Fibroblast of peridontal ligament (primary cell): ENCODE results near the gene ZBTB20.
"Not testable (repeated sequence)": the region's sequence is repeated elsewhere in the genome, so short reads cannot be mapped to it uniquely, and the experiment has no call there.

Source experiments
- DNase-seq: peaks from one replicate; pipeline ENCODE4 v3.0.0-alpha.2; 2010; ENCODE audit errors: extremely low read depth

The ZBTB20 gene

DNA sequence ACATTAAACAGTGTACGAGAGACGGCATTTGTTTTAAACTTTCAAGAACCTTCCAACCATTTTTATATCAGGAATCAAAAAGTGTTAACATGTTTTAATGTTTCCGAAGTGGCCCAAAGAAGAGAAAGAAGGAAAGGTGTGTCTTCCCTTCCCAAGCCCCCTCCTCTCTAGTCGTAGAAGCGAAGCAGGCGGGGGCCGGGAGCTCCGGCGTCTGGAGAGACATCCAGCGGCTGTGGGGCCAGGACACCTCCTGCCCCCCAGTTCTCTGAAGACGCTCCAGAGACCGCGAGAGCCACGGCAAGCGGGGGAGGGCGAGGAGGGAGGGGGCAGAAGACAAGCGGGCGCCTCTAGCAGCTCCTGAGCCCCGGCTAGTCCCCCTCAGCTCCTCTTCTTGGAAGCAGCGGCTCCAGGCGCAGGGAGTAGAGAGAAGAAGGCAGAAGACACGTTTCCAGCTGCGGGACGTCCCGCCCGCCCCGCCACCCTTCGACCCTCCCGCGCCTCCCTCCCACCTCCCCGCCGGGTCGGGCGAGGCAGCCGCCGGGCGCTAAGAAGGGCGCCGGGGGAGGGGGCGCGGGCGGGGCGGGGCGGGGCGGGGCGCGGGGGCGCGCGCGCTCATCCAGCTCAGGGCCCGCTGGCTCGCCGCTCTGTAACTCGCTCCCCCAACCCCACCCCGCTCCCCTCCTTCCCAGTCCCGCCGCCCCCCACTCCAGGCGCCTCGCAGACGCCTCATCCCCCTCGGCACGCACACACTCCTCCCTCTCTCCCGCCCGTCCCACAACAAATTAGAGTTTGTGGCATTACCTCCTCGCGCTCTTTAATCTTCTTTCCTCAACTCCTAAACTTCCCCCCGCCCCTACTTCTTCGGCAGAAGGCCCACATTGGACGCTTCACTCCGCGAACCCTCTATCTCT lies at the start of gene ZBTB20:
Gene ZBTB20, minus strand, starts transcription at position 871 of the 911 bp plus-strand sequence.
- peak; percentile 68 for DNase-seq

DNA sequence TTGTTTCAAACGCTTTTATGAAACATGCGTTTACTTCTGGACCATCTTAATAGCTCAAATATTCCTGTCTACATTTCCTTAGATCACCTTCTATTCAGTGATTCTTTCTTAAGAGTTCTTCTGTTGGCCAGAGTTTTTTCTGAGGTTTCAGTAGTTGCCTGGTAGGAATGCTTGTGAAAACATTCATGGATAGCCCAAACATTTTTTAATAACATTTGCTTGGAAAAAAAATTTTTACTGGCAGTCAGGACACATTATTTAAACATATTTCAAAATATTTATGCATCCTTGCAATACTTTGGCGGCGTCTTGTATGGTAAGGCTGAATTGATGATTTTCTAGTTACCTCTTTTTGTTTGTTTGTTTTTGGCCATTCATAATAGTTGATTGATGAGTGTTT lies 47.4 kb upstream of the ZBTB20 start:
- DNase-seq, result peak; percentile 54

DNA sequence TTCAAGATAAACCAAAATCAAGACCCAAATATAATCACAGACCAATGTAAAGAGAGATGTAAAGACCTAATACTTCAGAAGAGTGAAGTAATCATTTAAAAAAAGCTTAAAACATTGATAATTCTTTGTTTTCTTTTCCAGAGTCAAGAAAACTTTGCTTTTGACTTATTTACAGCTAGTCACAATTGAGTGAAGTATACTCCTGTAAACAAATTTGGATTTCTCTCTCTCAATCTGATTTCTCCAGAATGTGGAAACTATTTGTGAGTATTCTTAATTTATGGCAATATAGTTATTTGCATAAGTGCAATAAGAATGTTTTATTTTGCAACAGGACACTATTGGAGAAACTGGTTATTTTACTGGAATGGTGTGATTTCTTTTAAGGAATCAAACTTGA lies 43.7 kb upstream of the ZBTB20 start:
- no peak for DNase-seq

DNA sequence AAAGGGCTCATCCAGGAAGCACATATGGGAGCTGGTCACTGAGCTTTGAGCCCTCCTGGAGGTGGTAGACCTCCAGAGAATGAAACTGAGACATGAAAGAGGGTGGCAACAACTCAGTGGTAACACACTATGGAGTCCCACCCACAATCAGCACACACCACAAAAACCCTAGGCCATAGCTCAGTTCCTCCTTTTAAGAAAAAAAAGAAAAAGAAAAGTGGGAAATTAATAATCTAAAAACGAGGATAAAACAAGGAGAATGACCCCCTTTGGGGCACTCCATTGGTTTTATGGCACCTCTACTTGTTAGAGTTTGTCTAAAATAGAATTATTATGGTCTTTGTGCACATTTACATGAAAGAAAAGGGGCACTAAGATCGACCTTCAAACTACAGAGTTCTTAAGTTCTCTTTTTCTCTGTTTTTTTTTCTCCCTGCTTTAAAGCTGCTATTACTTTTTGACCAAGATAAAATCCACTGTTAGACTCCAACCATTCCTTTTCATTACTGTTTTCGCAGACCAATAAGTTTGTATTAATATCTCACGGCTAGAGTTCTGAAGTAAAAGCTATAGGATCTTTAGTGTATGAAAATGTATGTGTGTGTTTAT lies 40.2 kb upstream of the ZBTB20 start:
- DNase-seq, result no peak

DNA sequence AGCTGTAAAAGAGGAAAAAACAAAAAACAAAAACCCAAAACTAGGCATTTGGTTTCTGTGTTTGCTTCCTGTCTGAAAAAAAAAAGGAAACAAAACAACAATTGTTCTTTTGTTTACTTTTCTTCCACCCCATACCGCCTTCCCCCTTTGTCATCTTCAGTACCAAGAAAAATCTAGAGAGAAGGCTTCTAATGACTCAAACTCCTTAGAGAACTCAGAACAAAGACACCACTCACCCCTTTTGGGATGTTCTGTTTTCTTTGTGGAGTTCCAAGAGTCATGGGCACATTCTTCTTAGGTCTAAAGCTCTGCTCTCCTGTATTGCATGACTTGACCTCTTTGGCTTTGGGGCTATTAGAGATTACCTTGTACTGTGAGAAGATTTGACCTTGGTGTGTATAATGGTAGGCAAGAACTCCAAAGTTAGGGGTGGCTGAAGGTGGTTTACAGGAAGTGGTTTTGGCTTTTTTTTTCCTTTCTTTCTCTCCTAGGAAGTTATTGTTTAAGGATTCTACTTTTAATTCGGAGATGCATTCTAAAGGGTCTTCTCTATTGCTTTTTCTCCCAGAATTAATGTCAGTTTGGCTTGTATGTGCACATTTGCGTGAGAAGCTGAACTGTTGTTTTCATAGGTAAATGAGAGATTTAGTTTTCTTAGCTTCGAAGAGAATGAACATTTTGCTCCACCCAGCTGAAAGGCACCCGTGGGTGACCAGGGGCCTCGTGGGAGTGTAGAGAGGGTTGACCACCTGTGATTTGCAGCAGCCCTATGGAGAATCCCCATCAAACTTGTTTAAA lies 39.5 kb upstream of the ZBTB20 start:
- no peak for DNase-seq

DNA sequence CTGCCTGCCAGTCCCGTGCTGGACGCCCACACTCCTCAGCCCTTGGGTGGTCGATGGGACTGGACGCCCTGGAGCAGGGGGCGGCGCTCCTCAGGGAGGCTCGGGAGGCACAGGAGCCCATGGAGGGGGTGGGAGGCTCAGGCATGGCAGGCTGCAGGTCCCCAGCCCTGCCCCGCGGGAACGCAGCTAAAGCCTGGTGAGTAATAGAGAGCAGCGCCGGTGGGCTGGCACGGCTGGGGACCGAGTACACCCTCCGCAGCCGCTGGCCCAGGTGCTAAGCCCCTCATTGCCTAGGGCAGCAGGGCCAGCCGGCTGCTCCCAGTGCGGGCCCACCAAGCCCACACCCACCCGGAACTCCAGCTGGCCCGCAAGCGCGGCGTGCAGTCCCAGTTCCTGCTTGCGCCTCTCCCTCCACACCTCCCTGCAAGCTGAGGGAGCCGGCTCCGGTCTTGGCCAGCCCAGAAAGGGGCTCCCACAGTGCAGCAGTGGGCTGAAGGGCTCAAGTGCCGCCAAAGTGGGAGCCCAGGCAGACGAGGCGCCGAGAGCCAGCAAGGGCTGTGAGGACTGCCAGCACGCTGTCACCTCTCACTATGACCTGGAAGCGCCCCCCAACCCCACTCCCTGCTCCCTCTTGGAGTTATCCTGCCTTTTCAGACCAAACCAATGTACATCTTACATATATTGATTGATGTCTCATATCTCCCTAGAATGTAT lies 37.9 kb upstream of the ZBTB20 start:
- not testable (repeated sequence) for DNase-seq

DNA sequence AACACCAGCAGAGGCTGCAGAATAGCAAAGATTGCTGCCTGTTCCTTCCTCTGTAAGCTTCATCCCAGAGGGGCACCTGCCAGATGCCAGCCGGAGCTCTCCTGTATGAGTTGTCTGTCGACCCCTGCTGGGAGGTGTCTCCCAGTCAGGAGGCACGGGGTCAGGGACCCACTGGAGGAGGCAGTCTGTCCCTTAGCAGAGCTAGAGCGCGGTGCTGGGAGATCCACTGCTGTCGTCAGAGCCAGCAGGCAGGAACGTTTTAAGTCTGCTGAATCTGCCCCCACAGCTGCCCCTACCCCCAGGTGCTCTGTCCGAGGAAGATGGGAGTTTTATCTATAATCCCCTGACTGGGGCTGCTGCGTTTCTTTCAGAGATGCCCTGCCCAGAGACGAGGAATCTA lies 31.8 kb upstream of the ZBTB20 start:
- not testable (repeated sequence) for DNase-seq

DNA sequence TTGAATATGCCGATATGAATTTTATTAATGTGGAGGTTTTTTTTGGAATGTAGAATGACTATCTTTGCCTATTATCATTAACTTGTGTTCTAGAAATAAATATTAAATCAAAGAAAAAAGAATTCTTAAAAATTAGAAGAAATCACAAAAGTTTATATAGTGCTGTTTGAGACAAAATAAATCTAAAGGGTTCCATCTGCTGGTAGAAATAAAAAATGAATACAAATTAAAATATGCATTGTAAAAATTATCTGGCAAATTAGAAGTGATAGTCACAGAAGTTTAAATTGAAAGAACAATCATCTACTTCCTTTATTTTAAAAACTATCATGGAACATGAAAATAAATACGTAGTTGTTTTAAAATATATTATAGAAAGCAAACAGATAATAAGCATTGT lies 22.7 kb upstream of the ZBTB20 start:
- peak; percentile 37 for DNase-seq

DNA sequence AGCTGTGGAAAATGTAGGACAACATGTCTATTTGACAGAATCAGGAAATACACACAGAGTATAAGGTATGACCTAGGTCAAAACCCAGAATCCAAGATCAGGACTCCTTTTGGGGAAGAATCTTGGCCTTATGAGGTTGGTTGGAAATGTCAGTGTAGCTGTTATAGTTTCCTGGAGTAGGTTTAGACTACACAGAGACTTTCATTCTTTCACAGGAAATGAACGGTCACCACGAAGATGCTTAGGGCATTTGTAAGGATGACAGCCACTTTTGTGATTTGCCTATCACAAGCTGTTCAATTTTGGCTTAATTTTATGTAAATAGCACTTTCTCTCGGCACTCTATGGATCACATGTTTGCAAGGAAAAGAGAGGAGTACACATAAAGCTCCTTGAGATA lies 18.6 kb upstream of the ZBTB20 start:
- DNase-seq, result no peak

DNA sequence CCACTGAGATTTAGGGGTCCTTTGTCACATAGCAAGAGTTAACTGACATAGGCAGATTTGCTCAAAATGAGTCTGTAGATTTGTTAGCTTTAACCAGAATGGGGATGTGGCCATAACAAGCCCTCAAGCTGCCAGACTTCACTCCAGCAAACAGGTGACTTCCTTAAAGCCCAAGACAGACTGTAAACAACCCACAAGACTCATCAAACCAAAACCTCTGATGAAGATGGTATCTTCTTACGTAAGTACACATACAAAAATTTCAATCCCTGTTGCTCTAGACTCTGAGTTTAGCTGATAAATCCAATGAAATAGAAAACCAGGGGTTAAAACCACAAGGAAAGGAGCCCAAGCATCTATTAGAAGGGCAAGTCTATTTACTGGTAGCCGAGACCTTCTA lies 18.2 kb upstream of the ZBTB20 start:
- no peak for DNase-seq

DNA sequence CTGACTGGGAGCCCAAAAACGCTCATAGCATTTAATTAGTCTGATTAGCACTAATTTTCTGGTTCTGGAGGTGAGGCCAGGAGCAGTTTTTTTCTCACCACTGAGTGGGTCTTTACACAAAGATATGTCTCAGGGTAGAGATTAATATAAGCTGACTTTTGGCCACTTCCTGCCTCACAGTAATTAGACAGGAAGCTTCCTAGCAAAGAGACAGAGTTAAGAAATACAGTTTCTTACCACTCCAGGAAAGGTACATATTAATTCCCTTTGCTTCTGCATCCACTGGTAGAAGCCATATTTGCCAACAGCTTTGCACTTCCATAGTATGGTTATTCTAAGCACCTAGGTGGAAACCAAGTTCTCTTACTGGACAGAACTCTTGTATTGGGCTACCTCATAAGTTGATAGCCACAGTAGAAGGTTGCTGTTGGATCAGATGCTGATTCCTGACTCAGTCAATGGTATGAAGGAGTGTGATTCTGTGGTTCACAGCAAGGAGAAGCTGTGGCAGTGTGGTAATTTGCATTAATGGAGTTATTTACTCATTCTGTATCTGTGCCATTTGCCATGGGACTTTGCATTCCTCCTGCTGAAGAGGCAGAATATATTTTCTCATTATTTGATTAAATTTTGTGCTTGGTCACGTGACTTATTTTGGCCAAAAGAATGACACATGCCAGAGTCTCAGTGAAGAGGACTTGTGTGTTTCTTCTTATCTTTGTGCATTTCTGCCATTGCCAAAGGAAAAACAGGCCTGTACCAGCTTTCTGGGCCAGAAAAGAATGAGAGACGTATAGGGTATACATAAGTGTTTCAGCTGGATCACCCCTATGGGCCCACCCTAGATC lies 17.5 kb upstream of the ZBTB20 start:
- DNase-seq, result no peak

DNA sequence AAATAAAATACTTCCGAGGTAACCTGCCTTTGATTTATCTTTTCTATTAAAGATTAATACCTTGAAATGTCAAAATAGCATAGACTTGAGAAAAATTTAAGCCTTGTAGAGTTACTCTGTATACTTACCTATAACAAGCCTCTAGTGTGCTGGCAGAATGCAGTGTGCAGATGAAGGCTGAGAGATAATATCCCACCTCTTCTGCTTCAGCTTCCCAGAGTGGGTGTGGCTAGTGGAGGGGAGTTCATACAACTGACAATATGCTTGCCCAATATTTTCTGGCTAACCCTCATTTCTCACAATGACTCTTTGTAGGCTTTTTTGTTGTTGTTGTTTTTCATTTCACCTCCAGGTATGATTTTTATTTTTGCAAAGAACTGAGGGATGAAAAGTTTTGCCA lies 15.7 kb upstream of the ZBTB20 start:
- DNase-seq, result no peak

DNA sequence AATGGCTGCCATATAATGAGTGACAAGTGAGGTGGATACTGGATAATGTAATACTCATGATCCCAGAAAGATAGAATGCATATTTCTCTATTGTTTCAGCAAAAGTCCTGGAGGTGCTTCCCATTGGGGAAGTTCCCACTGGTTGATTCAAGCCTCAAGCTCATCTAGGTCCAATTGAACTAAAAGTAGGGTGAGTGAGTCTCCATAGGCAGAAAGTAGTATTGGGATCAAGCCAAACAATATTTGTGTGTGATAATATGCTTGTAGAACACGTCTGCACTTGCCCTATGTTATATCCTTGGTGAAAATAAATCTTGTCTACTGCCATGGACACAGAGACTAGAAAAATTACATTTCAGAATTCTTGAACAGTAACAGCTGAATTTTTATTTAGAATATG lies 14.8 kb upstream of the ZBTB20 start:
- no peak for DNase-seq

DNA sequence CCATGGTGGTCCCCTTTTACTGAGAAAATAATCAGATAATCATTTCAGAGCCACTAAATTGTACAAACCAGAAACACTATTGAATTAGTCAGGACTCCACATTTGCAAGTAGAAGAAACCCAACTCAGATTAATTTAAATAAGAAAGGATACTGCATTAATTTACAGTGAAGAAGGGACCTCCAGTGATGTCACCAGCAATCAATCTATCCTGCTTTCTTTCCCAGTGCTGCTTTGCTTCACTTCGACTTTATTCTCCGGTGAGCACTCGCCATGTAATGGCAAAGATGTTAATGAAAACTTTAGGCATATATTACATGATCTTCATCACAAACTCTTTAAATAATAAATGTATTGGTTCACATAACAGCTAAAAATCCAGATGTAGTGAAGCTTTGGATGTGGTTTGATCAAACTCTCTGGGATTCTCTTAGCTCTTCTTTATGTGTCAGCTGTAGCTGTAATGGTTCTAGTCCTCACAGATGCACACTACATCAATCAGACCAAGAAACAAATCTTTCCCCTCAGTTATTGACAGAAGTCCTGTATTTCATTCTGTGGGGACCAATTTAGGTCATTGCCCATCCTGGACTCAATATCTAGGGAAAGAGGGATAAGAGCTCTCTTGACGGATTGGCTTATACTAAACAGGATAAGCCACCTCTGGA lies 14.2 kb upstream of the ZBTB20 start:
- no peak for DNase-seq

DNA sequence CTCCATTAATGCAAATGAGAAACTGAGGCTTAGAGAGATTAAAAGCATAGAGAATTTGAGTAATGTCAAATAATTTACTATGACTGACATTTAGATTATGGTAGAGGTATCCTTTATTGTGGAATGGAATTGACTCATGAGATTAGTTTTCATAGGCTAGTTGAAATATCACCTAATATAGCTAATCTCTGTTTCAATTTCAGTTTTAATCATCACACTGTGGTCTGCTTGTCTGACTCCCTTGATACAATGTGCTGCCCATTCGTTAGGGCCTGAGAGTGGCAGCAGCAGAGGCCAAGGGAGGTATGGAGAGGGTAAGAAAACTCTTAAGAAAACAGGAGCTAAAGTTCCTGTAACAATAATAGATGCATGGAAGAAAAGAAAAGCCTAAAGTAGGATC lies 13.2 kb upstream of the ZBTB20 start:
- DNase-seq, result no peak

DNA sequence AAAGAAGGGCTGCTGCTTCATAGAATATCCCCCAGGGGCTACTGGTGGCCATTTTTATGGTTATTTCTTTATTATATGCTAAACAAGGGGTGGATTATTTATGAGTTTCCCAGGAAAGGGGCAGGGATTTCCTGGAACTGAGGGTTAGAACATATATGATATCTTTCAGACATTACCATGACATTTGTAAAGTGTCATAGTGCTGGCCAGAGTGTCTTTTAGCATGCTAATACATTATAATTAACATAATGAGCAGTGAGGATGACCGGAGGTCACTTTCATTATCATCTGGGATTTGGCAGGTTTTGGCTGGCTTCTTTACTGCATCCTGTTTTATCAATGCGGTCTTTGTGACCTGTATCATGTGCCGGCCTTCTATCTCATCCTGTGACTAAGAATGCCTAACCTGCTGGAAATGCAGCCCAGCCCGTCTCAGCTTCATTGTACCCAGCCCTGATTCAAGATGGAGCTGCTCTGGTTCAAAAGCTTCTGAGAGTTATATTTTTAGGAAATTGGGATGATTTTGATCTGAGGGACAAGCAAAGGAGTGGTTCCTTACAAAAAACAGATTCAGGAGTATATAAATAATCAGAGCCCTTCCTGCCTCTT lies 9.1 kb upstream of the ZBTB20 start:
- DNase-seq, result no peak

DNA sequence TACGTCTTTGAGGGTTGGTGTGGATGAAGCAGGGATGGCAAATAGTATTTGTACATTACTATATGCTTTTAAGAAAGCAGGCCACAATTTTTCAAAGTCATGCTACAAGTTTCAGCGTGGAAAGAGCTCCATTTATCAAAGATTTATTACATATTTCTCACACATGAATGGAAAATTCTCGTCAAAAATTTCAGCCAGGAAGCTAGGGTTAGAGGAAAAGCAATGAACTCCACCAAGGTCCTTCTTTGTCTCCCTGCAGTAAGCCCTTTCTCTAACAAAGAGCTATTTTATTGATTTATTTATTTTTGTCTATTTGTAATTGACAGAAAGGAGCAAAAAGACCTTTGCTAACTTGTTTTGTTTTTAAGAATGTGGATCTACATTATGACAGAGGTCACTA lies 7.5 kb upstream of the ZBTB20 start:
- DNase-seq, result no peak

DNA sequence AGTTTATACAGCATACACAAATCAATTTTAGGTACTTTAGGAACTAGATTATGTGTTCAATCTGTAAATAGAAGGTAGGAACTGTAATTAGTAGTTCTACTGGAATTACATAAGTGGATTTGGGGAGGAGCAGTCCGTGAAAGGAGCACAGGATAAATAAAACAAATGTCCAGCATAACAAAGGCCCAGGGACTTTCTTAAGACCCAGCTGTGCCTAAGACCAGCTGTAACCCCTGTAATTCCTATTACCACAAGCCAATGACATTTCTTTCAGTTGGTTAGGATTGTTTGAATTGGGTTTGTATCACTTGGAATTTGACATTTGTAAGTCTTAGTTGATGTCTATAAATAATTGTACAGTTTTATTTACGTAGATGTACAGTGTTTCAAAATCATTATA lies 4.8 kb upstream of the ZBTB20 start:
- DNase-seq, result no peak

DNA sequence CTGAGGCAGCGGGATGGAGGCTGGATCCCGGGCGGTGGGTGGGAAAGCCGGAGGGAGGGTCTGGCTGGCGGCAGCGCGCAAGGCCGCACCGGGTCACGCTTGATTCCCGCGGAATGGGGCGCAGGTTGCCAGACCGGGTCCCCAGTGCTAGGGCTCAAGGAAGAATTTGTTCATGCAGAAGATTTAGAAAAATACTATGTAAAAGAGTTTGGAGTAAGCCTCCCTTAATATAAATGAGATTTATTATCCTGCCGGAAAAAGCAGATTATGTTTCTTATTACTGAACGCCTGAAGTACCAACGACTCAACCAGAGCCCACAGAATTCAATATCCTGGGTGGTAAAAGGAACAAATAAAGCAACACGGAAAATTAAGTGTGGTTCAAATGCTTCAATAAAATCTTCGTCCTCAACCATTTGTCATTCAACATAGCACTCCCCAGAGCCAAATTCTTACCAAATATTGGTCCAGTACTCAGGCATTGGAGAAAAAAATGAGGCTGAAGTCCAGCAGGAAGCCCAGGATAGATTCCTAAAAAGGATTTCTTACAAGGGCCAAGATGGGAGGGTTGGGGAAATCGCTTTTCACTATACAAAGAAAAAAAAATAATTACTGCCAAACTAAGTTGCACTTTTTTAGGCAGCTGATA lies 1.2 kb upstream of the ZBTB20 start:
- peak; percentile 37 for DNase-seq
